Stimulated activated naive CD4-positive, alpha-beta T cell (primary cell): ENCODE measurements around the gene STX8.
A peak's percentile ranks its signal among the peaks of the same experiment; 100 is the strongest.
"Not testable (repeated sequence)": the region's sequence is repeated elsewhere in the genome, so short reads cannot be mapped to it uniquely, and the experiment has no call there.

Experiments used
- DNase-seq, 6 experiments: peaks; one replicate each; lab custom pipeline; 2025; lab: John Stamatoyannopoulos, UW

STX8 gene

DNA sequence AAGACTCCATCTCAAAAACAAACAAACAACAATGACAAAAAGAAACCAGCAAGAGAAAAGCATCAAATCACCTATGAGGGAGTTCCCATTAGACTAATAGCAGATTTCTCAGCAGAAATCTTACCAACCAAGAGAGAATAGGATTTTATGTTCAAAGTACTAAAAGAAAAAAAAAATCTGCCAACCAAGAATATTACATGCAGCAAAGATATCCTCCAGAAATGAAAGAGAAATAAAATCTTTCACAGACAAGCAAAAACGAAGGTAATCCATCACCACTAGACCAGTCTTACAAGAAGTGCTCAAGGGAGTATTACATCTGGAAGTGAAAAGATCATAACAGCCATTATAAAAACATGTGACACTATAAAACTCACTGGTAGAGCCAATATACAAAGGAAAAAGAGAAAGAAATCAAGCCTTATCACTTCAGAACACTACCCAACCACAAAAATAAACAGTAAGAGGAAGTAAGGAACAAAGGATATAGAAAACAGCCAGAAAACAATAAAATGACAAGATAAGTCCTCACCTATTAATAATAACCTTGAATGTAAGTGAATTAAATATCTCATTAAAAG is 66.3 kb downstream of the STX8 start:
- no peak for DNase-seq

GRCh38 chr17:9499041-9499440 is 76.6 kb downstream of the STX8 start:
- DNase-seq = no peak

- no peak for DNase-seq
Measured at GRCh38 chr17:9498490-9498889, 77.1 kb downstream of the STX8 start.

GRCh38 chr17:9488556-9488955 is 87.1 kb downstream of the STX8 start:
- DNase-seq = no peak

DNA sequence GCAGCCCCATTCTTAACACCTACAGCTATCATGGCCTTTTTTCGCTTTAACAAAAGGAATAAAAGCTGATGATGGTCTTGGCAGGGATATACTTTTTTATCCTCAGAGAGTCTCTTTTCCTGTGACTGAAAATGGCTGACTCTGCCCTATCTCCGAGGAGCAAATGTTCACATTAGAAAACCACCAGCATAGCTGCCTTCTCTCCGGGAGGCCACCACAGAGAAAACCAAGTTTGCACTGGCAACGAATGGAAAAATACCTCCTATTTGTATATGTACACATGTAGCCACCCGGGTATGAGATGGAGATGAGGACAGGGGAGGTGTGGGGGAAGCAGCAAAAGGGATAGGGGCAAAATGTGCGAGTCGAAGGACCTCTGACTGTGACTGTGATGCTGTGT is 88.2 kb downstream of the STX8 start:
- DNase-seq = no peak

- no peak for DNase-seq
Measured at GRCh38 chr17:9484789-9485188, 90.8 kb downstream of the STX8 start.

- DNase-seq = no peak
Measured at GRCh38 chr17:9479964-9480363, 95.7 kb downstream of the STX8 start.

DNA sequence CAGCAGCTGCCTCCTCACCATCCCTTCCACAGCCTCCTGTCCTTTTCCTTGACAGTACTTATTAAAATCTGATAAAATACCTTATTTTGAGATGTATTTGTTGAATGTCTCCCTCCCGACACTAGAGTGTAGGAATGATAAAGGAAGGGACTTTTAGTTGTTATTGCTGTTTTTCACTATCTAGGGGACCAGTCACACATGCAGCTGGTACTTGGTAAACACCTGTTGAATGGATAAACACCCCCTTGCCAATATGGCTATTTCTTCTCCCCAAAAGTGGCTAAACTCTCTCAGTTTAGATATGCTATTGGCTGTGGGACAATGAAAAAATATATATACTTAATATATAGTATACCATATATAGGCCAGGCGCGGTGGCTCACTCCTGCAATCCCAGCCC is 96.7 kb downstream of the STX8 start:
- no peak for DNase-seq

GRCh38 chr17:9475101-9475658 is 100.4 kb downstream of the STX8 start:
- DNase-seq = no peak

- no peak for DNase-seq
Measured at GRCh38 chr17:9473711-9474110, 101.9 kb downstream of the STX8 start.

- DNase-seq = no peak
Measured at GRCh38 chr17:9472541-9472940, 103.1 kb downstream of the STX8 start.

DNA sequence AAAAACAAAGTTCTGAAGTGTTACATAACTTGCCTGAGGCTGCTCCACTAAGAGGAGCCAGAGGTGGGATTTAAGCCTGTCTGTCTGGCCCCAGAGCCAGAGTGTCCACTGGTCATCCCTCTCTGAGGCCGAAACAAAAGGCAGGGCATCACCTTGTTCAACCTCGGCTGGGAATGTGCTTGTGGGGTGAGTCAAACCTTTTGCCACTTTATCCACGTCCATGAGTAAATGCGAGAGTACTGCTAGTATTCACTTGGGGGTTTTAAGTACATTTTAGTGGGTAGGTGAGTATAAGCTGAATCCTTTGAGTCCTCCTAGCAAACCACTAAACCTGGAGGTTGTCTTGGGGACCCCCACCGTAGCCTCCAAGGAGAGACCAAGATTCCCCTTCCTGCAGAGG is 103.5 kb downstream of the STX8 start:
- DNase-seq = no peak

- peak in 2 of 6 experiments; percentile 6 to 10 for DNase-seq
Measured at GRCh38 chr17:9470171-9470570, 105.4 kb downstream of the STX8 start.

DNA sequence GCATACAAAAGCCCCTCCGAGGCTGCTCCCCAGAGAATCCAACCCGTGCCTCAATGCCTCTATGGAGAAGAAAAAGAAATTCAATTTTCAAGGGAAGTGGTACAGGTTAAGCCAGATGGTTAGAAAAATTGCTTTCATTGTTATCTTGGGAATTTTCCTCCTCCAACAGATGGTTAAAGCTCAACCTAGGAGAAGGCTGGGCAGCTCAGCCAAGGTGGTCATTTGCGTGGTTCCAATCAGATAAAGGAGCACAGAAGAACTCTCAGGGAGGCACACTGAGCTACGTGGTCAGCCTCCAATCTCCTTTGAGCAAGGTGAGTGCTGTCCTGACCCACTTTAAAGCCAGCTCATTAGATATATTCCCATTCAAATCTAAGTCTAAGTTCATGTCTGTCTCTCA is 106.7 kb downstream of the STX8 start:
- no peak for DNase-seq

DNA sequence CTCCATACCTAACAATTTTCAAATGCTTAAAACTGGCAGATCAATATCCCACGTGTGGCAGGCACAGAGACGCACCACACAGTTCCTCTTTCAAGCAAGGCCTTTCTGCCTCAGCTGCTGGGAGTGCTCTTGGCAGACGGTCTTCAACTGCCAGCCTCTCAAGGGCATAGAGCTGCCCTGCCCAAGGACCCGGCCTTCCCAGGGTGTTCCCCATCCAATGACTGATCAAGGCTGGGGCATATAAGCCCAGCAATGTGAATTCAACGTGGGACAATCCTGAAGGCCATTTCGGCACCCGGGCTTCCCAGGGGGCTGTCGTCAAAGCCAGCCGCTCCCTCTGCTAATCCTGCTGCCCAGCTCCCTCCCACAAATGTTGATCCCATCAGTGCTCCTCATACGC is 107.1 kb downstream of the STX8 start:
- DNase-seq = no peak

- DNase-seq = no peak
Measured at GRCh38 chr17:9467518-9467917, 108.1 kb downstream of the STX8 start.

GRCh38 chr17:9465210-9465921 is 110.3 kb downstream of the STX8 start:
- DNase-seq = no peak

DNA sequence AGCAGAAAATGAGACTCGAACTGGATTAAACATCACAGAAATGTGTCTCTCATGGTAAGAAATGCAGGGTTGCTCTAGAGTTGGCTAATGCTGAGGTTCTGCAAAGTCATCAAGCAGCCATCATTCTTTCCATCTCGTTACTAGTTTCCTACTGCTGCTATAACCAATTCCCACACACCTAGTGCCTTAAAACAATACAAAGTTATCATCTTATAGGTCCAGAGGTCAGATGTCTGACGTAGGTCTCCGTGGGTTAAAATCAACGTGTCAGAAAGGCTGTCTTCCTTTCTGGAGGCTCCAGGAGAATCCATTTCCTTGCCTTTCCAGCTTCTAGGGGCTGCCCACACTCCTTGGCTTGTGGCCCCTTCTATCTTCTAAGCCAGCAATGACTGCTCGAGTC is 118.6 kb downstream of the STX8 start:
- no peak for DNase-seq

DNA sequence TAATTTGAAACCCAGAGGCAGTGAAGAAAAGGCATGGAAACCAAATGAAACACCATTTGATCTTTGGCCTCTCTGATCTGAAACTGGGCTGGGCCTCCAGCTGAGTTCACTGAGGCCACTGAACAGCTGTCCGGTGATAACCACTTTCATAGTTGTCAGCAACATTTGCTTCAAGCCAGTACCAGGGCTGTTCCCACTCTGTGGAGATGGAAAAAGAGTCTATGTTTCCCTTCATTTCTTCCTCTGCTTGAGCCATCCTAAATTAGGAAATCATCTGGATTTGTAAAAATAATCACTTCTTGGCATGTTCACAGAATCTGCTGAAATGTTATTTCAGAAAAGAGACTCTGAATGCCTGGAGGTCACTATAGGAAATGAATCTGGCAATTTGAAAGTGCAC is 119.3 kb downstream of the STX8 start:
- no peak for DNase-seq

DNA sequence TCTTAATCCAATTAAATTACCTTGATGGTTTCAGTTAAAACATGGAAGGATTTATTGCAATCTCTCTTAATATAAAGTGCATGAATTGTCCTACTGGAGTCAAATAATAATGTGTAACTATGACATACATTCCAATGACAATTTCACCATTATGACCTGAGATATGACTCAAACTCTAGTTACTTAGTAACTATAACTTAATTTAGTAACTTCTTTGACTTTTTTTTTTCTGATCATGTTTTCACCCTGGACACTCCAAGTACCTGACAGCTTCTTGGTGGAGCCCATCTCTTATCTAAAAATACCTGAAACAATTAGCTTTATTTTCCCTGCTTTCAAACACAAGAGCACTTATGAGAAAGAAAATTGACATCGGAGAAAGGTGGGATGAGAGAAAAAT is 123.7 kb downstream of the STX8 start:
- no peak for DNase-seq

- not testable (repeated sequence) for DNase-seq
Measured at GRCh38 chr17:9447298-9447697, 128.3 kb downstream of the STX8 start.

GRCh38 chr17:9446528-9446927 is 129.1 kb downstream of the STX8 start:
- no peak for DNase-seq

- no peak for DNase-seq
Measured at GRCh38 chr17:9445424-9445823, 130.2 kb downstream of the STX8 start.

- DNase-seq = no peak
Measured at GRCh38 chr17:9444687-9445086, 130.9 kb downstream of the STX8 start.
